WTC11 (cell line): ENCODE results near the gene TMC3. TPM values are rescaled to one million over a fixed set of nuclear protein-coding genes. Genes with fewer than 3 reads are reported as not detected.

ENCODE experiments used
- ATAC-seq: fragments of 200-7000 bp; cut with Tn5 transposase; 2 replicates; pipeline ENCODE4 v1.10.0; 2021; ENCODE audit warnings: mild to moderate bottlenecking, moderate library complexity
- CTCF ChIA-PET: fragments of 300-600 bp; sonication (Branson Sonifier 250); formaldehyde crosslinking; loops from one replicate; lab custom pipeline; 2021; ENCODE audit warnings: antibody characterized with exemption; lab: Charles Lee
- POLR2A ChIA-PET: fragments of 350-600 bp; sonication (Branson Sonifier 250); formaldehyde crosslinking; loops from one replicate; lab custom pipeline; 2021; ENCODE audit warnings: antibody characterized with exemption; lab: Charles Lee
- DNase-seq: peaks from one replicate; pipeline ENCODE4 v3.0.0; 2021; ENCODE audit warnings: low spot score
- H3K27ac Mint-ChIP-seq: 2 replicates; pipeline ENCODE4 v1.8.0; 2021; ENCODE audit warnings: mixed read lengths
- H3K27me3 Mint-ChIP-seq: 2 replicates; pipeline ENCODE4 v1.8.0; 2021; ENCODE audit warnings: low read depth, mild to moderate bottlenecking, moderate library complexity, mixed read lengths
- H3K36me3 Mint-ChIP-seq: 2 replicates; pipeline ENCODE4 v1.8.0; 2021; ENCODE audit warnings: mixed read lengths
- H3K4me1 Mint-ChIP-seq: 2 replicates; pipeline ENCODE4 v1.8.0; 2022; ENCODE audit warnings: mixed read lengths
- H3K4me3 Mint-ChIP-seq: 2 replicates; pipeline ENCODE4 v1.8.0; 2021; ENCODE audit warnings: mild to moderate bottlenecking, moderate library complexity, mixed read lengths
- H3K9me3 Mint-ChIP-seq: 2 replicates; pipeline ENCODE4 v1.8.0; 2021; ENCODE audit warnings: mixed read lengths
- EMX1 ChIP-seq: fragments of 250-450 bp; sonication (Bioruptor Pico); IDR thresholded peaks from 2 replicates; pipeline ENCODE4 v1.8.0; 2021; ENCODE audit warnings: mild to moderate bottlenecking
- FOXK1 ChIP-seq: sonication (generic); formaldehyde crosslinking; IDR thresholded peaks from 2 replicates; pipeline ENCODE4 v1.8.0; 2022; ENCODE audit warnings: mild to moderate bottlenecking, moderate library complexity, missing genetic modification reagents
- FOXP1 ChIP-seq: sonication (generic); formaldehyde crosslinking; IDR thresholded peaks from 2 replicates; pipeline ENCODE4 v1.8.0; 2022; ENCODE audit warnings: missing genetic modification reagents, mild to moderate bottlenecking, moderate library complexity, borderline replicate concordance
- FOXP4 ChIP-seq: sonication (generic); formaldehyde crosslinking; IDR thresholded peaks from 2 replicates; pipeline ENCODE4 v1.8.0; 2022; ENCODE audit warnings: mild to moderate bottlenecking, missing genetic modification reagents
- GRHL2 ChIP-seq: fragments of 250-450 bp; sonication (Bioruptor Pico); IDR thresholded peaks from 2 replicates; pipeline ENCODE4 v1.8.0; 2022; ENCODE audit warnings: mild to moderate bottlenecking, moderate library complexity; ENCODE audit not compliant: insufficient replicate concordance, severe bottlenecking
- GTF2I ChIP-seq: fragments of 250-450 bp; sonication (Bioruptor Pico); conservative IDR thresholded peaks from 2 replicates; pipeline ENCODE4 v1.4.0; 2021; ENCODE audit warnings: mild to moderate bottlenecking
- HMGA2 ChIP-seq: fragments of 250-450 bp; sonication (Bioruptor Pico); IDR thresholded peaks from 2 replicates; pipeline ENCODE4 v1.4.0; 2021; ENCODE audit warnings: mild to moderate bottlenecking, moderate library complexity
- HMGXB4 ChIP-seq: sonication (generic); formaldehyde crosslinking; IDR thresholded peaks from 2 replicates; pipeline ENCODE4 v1.8.1; 2023; ENCODE audit warnings: mild to moderate bottlenecking, moderate library complexity, missing genetic modification reagents
- IRF1 ChIP-seq: sonication (generic); formaldehyde crosslinking; IDR thresholded peaks from 2 replicates; pipeline ENCODE4 v1.8.0; 2023; ENCODE audit warnings: missing genetic modification reagents
- IRF2 ChIP-seq: sonication (generic); formaldehyde crosslinking; IDR thresholded peaks from 2 replicates; pipeline ENCODE4 v1.8.0; 2022; ENCODE audit warnings: low read depth, missing genetic modification reagents, borderline replicate concordance
- JUN ChIP-seq: sonication (generic); formaldehyde crosslinking; IDR thresholded peaks from 2 replicates; pipeline ENCODE4 v1.8.0; 2023; ENCODE audit warnings: mild to moderate bottlenecking, missing genetic modification reagents
- KAT7 ChIP-seq: sonication (generic); formaldehyde crosslinking; IDR thresholded peaks from 2 replicates; pipeline ENCODE4 v1.8.1; 2023; ENCODE audit warnings: missing genetic modification reagents, mild to moderate bottlenecking, borderline replicate concordance
- MXD4 ChIP-seq: fragments of 250-450 bp; sonication (Bioruptor Pico); IDR thresholded peaks from 2 replicates; pipeline ENCODE4 v1.8.0; 2021; ENCODE audit warnings: mild to moderate bottlenecking, moderate library complexity, borderline replicate concordance
- MYBL2 ChIP-seq: sonication (generic); formaldehyde crosslinking; IDR thresholded peaks from 2 replicates; pipeline ENCODE4 v1.8.1; 2023; ENCODE audit warnings: mild to moderate bottlenecking, moderate library complexity, missing genetic modification reagents
- NFATC4 ChIP-seq: fragments of 250-450 bp; sonication (Bioruptor Pico); IDR thresholded peaks from 2 replicates; pipeline ENCODE4 v1.9.0; 2021; ENCODE audit warnings: mild to moderate bottlenecking
- NFE2L1 ChIP-seq: sonication (generic); formaldehyde crosslinking; IDR thresholded peaks from 2 replicates; pipeline ENCODE4 v1.8.1; 2023; ENCODE audit warnings: missing genetic modification reagents
- NR1H2 ChIP-seq: sonication (generic); formaldehyde crosslinking; IDR thresholded peaks from 2 replicates; pipeline ENCODE4 v1.9.0; 2021; ENCODE audit warnings: mild to moderate bottlenecking, moderate library complexity, missing genetic modification reagents
- SMAD4 ChIP-seq: sonication (generic); formaldehyde crosslinking; IDR thresholded peaks from 2 replicates; pipeline ENCODE4 v1.8.0; 2022; ENCODE audit warnings: mild to moderate bottlenecking, missing genetic modification reagents
- TEAD1 ChIP-seq: sonication (generic); formaldehyde crosslinking; IDR thresholded peaks from 2 replicates; pipeline ENCODE4 v1.8.0; 2022; ENCODE audit warnings: mild to moderate bottlenecking, missing genetic modification reagents
- TP53 ChIP-seq: sonication (generic); formaldehyde crosslinking; IDR thresholded peaks from 2 replicates; pipeline ENCODE4 v1.8.1; 2023; ENCODE audit warnings: mild to moderate bottlenecking, missing genetic modification reagents
- ZMAT4 ChIP-seq: fragments of 250-450 bp; sonication (Bioruptor Pico); IDR thresholded peaks from 2 replicates; pipeline ENCODE4 v1.9.0; 2021; ENCODE audit warnings: mild to moderate bottlenecking
- ZNF219 ChIP-seq: sonication (generic); formaldehyde crosslinking; IDR thresholded peaks from 2 replicates; pipeline ENCODE4 v1.8.0; 2023; ENCODE audit warnings: missing genetic modification reagents, mild to moderate bottlenecking, borderline replicate concordance
- ZNF232 ChIP-seq: sonication (generic); formaldehyde crosslinking; IDR thresholded peaks from 2 replicates; pipeline ENCODE4 v1.8.0; 2022; ENCODE audit warnings: mild to moderate bottlenecking, missing genetic modification reagents
- ZNF425 ChIP-seq: fragments of 250-450 bp; sonication (Bioruptor Pico); conservative IDR thresholded peaks from 2 replicates; pipeline ENCODE4 v1.9.0; 2021; ENCODE audit warnings: mild to moderate bottlenecking
- ZNF532 ChIP-seq: fragments of 250-450 bp; sonication (Bioruptor Pico); IDR thresholded peaks from 2 replicates; pipeline ENCODE4 v1.9.0; 2021; ENCODE audit warnings: mild to moderate bottlenecking, borderline replicate concordance
- total RNA-seq: library from RNA; stranded (reverse); gene quantifications from 3 replicates; pipeline ENCODE4 v1.2.3, GENCODE V29; 2021

Gene TMC3
- total RNA-seq, 1 experiment from 2014 or later, result not detected

- no peaks in the 10 kb centered on the region for H3K9me3 Mint-ChIP-seq
- no peak overlapping the region for H3K27ac Mint-ChIP-seq
- ATAC-seq, result no peak
- DNase-seq, result no peak
- POLR2A ChIA-PET, result no interaction called here
- H3K27me3 Mint-ChIP-seq, result no peaks in the 10 kb centered on the region
- no peak for TF ChIP-seq FOXK1 (CRISPR knock-in tag)
- TF ChIP-seq NFATC4 (CRISPR knock-in tag), result no peak
- no peak for TF ChIP-seq NFE2L1 (CRISPR knock-in tag)
- TF ChIP-seq SMAD4 (CRISPR knock-in tag), result no peak
- TF ChIP-seq ZNF219 (CRISPR knock-in tag), result no peak
- TF ChIP-seq FOXP1 (CRISPR knock-in tag), result no peak
- TF ChIP-seq TEAD1 (CRISPR knock-in tag), result no peak
- no peak for TF ChIP-seq GRHL2
- no peak overlapping the region for H3K4me3 Mint-ChIP-seq
- H3K36me3 Mint-ChIP-seq, result no peaks in the 10 kb centered on the region
- CTCF ChIA-PET, result interaction anchor here (0.9 to 1.2 kb wide), 2 partner anchors 23 to 36 kb away, joined by 5 to 7 read pairs; partner anchors contain the start of gene STARD5
- H3K4me1 Mint-ChIP-seq, result peaks cover 39% of the 10 kb centered on the region
These were observed 72.6 kb downstream of the TMC3 start for GRCh38 chr15:81301385-81301784.

- DNase-seq (no peak), ATAC-seq (no peak)
- Mint-ChIP-seq H3K4me1 (peaks cover 44% of the 10 kb centered on the region), H3K9me3 (no peaks in the 10 kb centered on the region), H3K36me3 (no peaks in the 10 kb centered on the region), H3K27me3 (peaks cover 8% of the 10 kb centered on the region), H3K27ac (no peak overlapping the region), H3K4me3 (no peak overlapping the region)
- ChIA-PET CTCF (interaction anchor here (1.6 kb wide), 1 partner anchor 34 kb away, joined by 7 read pairs; no protein-coding TSS in a partner anchor), POLR2A (no interaction called here)
- TF ChIP-seq HMGXB4 (CRISPR knock-in tag) (no peak), GTF2I (no peak), IRF1 (CRISPR knock-in tag) (no peak), NR1H2 (no peak), EMX1 (CRISPR knock-in tag) (no peak), TP53 (CRISPR knock-in tag) (no peak), ZNF532 (no peak), MXD4 (CRISPR knock-in tag) (no peak), JUN (CRISPR knock-in tag) (no peak), ZNF425 (CRISPR knock-in tag) (no peak), ZNF232 (CRISPR knock-in tag) (no peak), MYBL2 (CRISPR knock-in tag) (no peak), NFATC4 (CRISPR knock-in tag) (no peak), IRF2 (CRISPR knock-in tag) (no peak), KAT7 (no peak), FOXP4 (no peak), HMGA2 (no peak), ZMAT4 (CRISPR knock-in tag) (no peak), FOXP1 (CRISPR knock-in tag) (no peak), TEAD1 (CRISPR knock-in tag) (no peak)
These were observed 74.3 kb downstream of the TMC3 start for GRCh38 chr15:81299630-81300273.
